Activated naive CD8-positive, alpha-beta T cell treated with anti-CD3 and anti-CD28 coated beads, Interleukin-2, amount 10 ng/mL, durations not matched to agents 7 days and 5 days (primary cell): ENCODE results near the gene GCH1. TPM values are rescaled to one million over a fixed set of nuclear protein-coding genes. Genes with fewer than 3 reads are reported as not detected.

Experiments used
- ATAC-seq: fragments of 150-1000 bp; cut with Tn5 transposase; one replicate; pipeline ENCODE4 v1.10.0; 2021; ENCODE audit warnings: low read depth, moderate library complexity
- POLR2A ChIA-PET: fragments of 350-600 bp; sonication (Branson Sonifier 250); formaldehyde crosslinking; loops from one replicate; lab custom pipeline; 2021; ENCODE audit warnings: antibody characterized with exemption; lab: Charles Lee
- DNase-seq: peaks from one replicate; pipeline ENCODE4 v3.0.0; 2021
- H3K27ac Mint-ChIP-seq: one replicate; pipeline ENCODE4 v1.8.0; 2022; ENCODE audit warnings: mild to moderate bottlenecking, mixed read lengths
- H3K27me3 Mint-ChIP-seq: one replicate; pipeline ENCODE4 v1.8.0; 2022; ENCODE audit warnings: mild to moderate bottlenecking, moderate library complexity, mixed read lengths
- H3K36me3 Mint-ChIP-seq: one replicate; pipeline ENCODE4 v1.8.0; 2021; ENCODE audit warnings: mild to moderate bottlenecking, mixed read lengths
- H3K4me1 Mint-ChIP-seq: one replicate; pipeline ENCODE4 v1.8.0; 2021; ENCODE audit warnings: mixed read lengths
- H3K4me3 Mint-ChIP-seq: one replicate; pipeline ENCODE4 v1.8.0; 2022; ENCODE audit warnings: mild to moderate bottlenecking, moderate library complexity, mixed read lengths
- H3K9me3 Mint-ChIP-seq: one replicate; pipeline ENCODE4 v1.8.0; 2021; ENCODE audit warnings: mixed read lengths
- total RNA-seq, 2 experiments: library from RNA; stranded (reverse); gene quantifications; one replicate each; pipeline ENCODE4 v1.2.3, GENCODE V29; 2021

GCH1 gene
- total RNA-seq, result 10 to 100 TPM; 46.4 to 47.3 TPM

- Mint-ChIP-seq H3K27ac (peak within 1 kb of the TSS; percentile 89), H3K4me1 (peaks cover 33% of the 10 kb centered on the region), H3K27me3 (no peaks in the 10 kb centered on the region), H3K9me3 (no peaks in the 10 kb centered on the region), H3K4me3 (peak within 1 kb of the TSS; percentile 92), H3K36me3 (peaks cover 13% of the 10 kb centered on the region)
- POLR2A ChIA-PET, result interaction anchor here (0.7 to 3.4 kb wide), 7 partner anchors 10 to 288 kb away, joined by 3 to 31 read pairs (median 4); partner anchors contain the start of genes DLGAP5, SOCS4 and WDHD1
- DNase-seq (peak; percentile 88), ATAC-seq (peak; percentile 73)
Observed at GRCh38 chr14:54902521-54903420, at the start of gene GCH1. Gene GCH1, minus strand, starts transcription at chr14:54902826. Its CDS starts 163 bp downstream, at chr14:54902663.

- ATAC-seq (no peak), DNase-seq (no peak)
- Mint-ChIP-seq H3K9me3 (peaks cover 3% of the 10 kb centered on the region), H3K27me3 (no peaks in the 10 kb centered on the region), H3K27ac (no peak overlapping the region), H3K36me3 (peaks cover 52% of the 10 kb centered on the region), H3K4me3 (no peak overlapping the region), H3K4me1 (peaks cover 3% of the 10 kb centered on the region)
- POLR2A ChIA-PET, result no interaction called here
Observed at GRCh38 chr14:54947230-54947629, 44.6 kb upstream of the GCH1 start.

GRCh38 chr14:54946500-54946899 is 43.9 kb upstream of the GCH1 start:
- Mint-ChIP-seq H3K27me3 (no peaks in the 10 kb centered on the region), H3K27ac (no peak overlapping the region), H3K4me3 (no peak overlapping the region), H3K4me1 (peaks cover 3% of the 10 kb centered on the region), H3K9me3 (peaks cover 3% of the 10 kb centered on the region), H3K36me3 (peaks cover 47% of the 10 kb centered on the region)
- no peak for DNase-seq
- POLR2A ChIA-PET, result no interaction called here
- ATAC-seq, result no peak

- Mint-ChIP-seq H3K36me3 (peaks cover 47% of the 10 kb centered on the region), H3K27ac (no peak overlapping the region), H3K4me3 (no peak overlapping the region), H3K9me3 (peaks cover 3% of the 10 kb centered on the region), H3K27me3 (no peaks in the 10 kb centered on the region), H3K4me1 (peaks cover 3% of the 10 kb centered on the region)
- POLR2A ChIA-PET, result no interaction called here
- DNase-seq (no peak), ATAC-seq (no peak)
Observed at GRCh38 chr14:54944737-54945391, 42.2 kb upstream of the GCH1 start.

GRCh38 chr14:54942913-54943312 is 40.3 kb upstream of the GCH1 start:
- ATAC-seq, result no peak
- no peak overlapping the region for H3K27ac Mint-ChIP-seq
- no peaks in the 10 kb centered on the region for H3K9me3 Mint-ChIP-seq
- POLR2A ChIA-PET, result no interaction called here
- H3K4me3 Mint-ChIP-seq, result no peak overlapping the region
- peaks cover 3% of the 10 kb centered on the region for H3K4me1 Mint-ChIP-seq
- H3K36me3 Mint-ChIP-seq, result peaks cover 32% of the 10 kb centered on the region
- no peaks in the 10 kb centered on the region for H3K27me3 Mint-ChIP-seq
- DNase-seq, result no peak

- Mint-ChIP-seq H3K4me1 (no peaks in the 10 kb centered on the region), H3K9me3 (no peaks in the 10 kb centered on the region), H3K36me3 (peaks cover 13% of the 10 kb centered on the region), H3K4me3 (no peak overlapping the region), H3K27ac (no peak overlapping the region), H3K27me3 (no peaks in the 10 kb centered on the region)
- POLR2A ChIA-PET, result interaction anchor here (0.7 kb wide), 1 partner anchor 17 kb away, joined by 3 read pairs; no protein-coding TSS in a partner anchor
- DNase-seq, result no peak
- ATAC-seq, result no peak
Observed at GRCh38 chr14:54936816-54937215, 34.2 kb upstream of the GCH1 start.

GRCh38 chr14:54935958-54936357 is 33.3 kb upstream of the GCH1 start:
- no peak for DNase-seq
- no peak for ATAC-seq
- H3K27ac Mint-ChIP-seq, result no peak overlapping the region
- POLR2A ChIA-PET, result interaction anchor here (0.7 kb wide), 1 partner anchor 18 kb away, joined by 3 read pairs; no protein-coding TSS in a partner anchor
- H3K27me3 Mint-ChIP-seq, result no peaks in the 10 kb centered on the region
- H3K36me3 Mint-ChIP-seq, result peaks cover 13% of the 10 kb centered on the region
- H3K4me1 Mint-ChIP-seq, result peaks cover 3% of the 10 kb centered on the region
- no peaks in the 10 kb centered on the region for H3K9me3 Mint-ChIP-seq
- no peak overlapping the region for H3K4me3 Mint-ChIP-seq

GRCh38 chr14:54935100-54935499 is 32.5 kb upstream of the GCH1 start:
- Mint-ChIP-seq H3K4me1 (peaks cover 3% of the 10 kb centered on the region), H3K27ac (no peak overlapping the region), H3K9me3 (no peaks in the 10 kb centered on the region), H3K36me3 (peaks cover 7% of the 10 kb centered on the region), H3K4me3 (no peak overlapping the region), H3K27me3 (no peaks in the 10 kb centered on the region)
- no peak for DNase-seq
- ATAC-seq, result no peak
- POLR2A ChIA-PET, result interaction anchor here (0.6 kb wide), 2 partner anchors 39 to 1700 kb away, joined by 3 to 4 read pairs; no protein-coding TSS in a partner anchor

- POLR2A ChIA-PET, result no interaction called here
- peaks cover 3% of the 10 kb centered on the region for H3K4me1 Mint-ChIP-seq
- H3K27ac Mint-ChIP-seq, result no peak overlapping the region
- H3K9me3 Mint-ChIP-seq, result no peaks in the 10 kb centered on the region
- no peak for ATAC-seq
- H3K27me3 Mint-ChIP-seq, result no peaks in the 10 kb centered on the region
- H3K36me3 Mint-ChIP-seq, result peaks cover 4% of the 10 kb centered on the region
- no peak overlapping the region for H3K4me3 Mint-ChIP-seq
- DNase-seq, result no peak
Observed at GRCh38 chr14:54933006-54933405, 30.4 kb upstream of the GCH1 start.

GRCh38 chr14:54931598-54932340 is 29.1 kb upstream of the GCH1 start:
- DNase-seq (no peak), ATAC-seq (no peak)
- no peak overlapping the region for H3K27ac Mint-ChIP-seq

GRCh38 chr14:54931101-54931500 is 28.5 kb upstream of the GCH1 start:
- Mint-ChIP-seq H3K4me1 (peaks cover 6% of the 10 kb centered on the region), H3K27ac (no peak overlapping the region), H3K4me3 (no peak overlapping the region), H3K27me3 (no peaks in the 10 kb centered on the region), H3K9me3 (no peaks in the 10 kb centered on the region), H3K36me3 (peaks cover 8% of the 10 kb centered on the region)
- POLR2A ChIA-PET, result no interaction called here
- DNase-seq (no peak), ATAC-seq (no peak)

More at GRCh38 chr14:54931598-54932340, 29.1 kb upstream of the GCH1 start:
- POLR2A ChIA-PET, result no interaction called here
- H3K4me1 Mint-ChIP-seq, result peaks cover 6% of the 10 kb centered on the region
- peaks cover 8% of the 10 kb centered on the region for H3K36me3 Mint-ChIP-seq
- H3K9me3 Mint-ChIP-seq, result no peaks in the 10 kb centered on the region
- no peaks in the 10 kb centered on the region for H3K27me3 Mint-ChIP-seq
- no peak overlapping the region for H3K4me3 Mint-ChIP-seq

- Mint-ChIP-seq H3K9me3 (no peaks in the 10 kb centered on the region), H3K4me1 (peaks cover 6% of the 10 kb centered on the region), H3K4me3 (no peak overlapping the region), H3K36me3 (peaks cover 8% of the 10 kb centered on the region), H3K27ac (no peak overlapping the region), H3K27me3 (no peaks in the 10 kb centered on the region)
- no peak for ATAC-seq
- POLR2A ChIA-PET, result no interaction called here
- DNase-seq, result no peak
Observed at GRCh38 chr14:54929556-54929955, 26.9 kb upstream of the GCH1 start.

- Mint-ChIP-seq H3K4me1 (peaks cover 6% of the 10 kb centered on the region), H3K9me3 (no peaks in the 10 kb centered on the region), H3K36me3 (peaks cover 8% of the 10 kb centered on the region), H3K27ac (no peak overlapping the region), H3K27me3 (no peaks in the 10 kb centered on the region), H3K4me3 (no peak overlapping the region)
- POLR2A ChIA-PET, result no interaction called here
- no peak for DNase-seq
- no peak for ATAC-seq
Observed at GRCh38 chr14:54928216-54928615, 25.6 kb upstream of the GCH1 start.
